Progenitor cell of endocrine pancreas (in vitro differentiated cells): ENCODE measurements around the gene MIF. TPM values are rescaled to one million over a fixed set of nuclear protein-coding genes. Genes with fewer than 3 reads are reported as not detected.
"Not testable (repeated sequence)": the region's sequence is repeated elsewhere in the genome, so short reads cannot be mapped to it uniquely, and the experiment has no call there.

Source experiments
- DNase-seq: peaks from one replicate; pipeline ENCODE4 v3.0.0; 2021; ENCODE audit warnings: low spot score; ENCODE audit not compliant: unreplicated experiment
- H3K27ac Mint-ChIP-seq: 2 replicates; pipeline ENCODE4 v1.8.0; 2021; ENCODE audit warnings: mild to moderate bottlenecking, moderate library complexity, mixed read lengths
- H3K27me3 Mint-ChIP-seq: 2 replicates; pipeline ENCODE4 v1.8.0; 2021; ENCODE audit warnings: mixed read lengths
- H3K36me3 Mint-ChIP-seq: 2 replicates; pipeline ENCODE4 v1.8.0; 2022; ENCODE audit warnings: mixed read lengths; ENCODE audit not compliant: insufficient read depth
- H3K4me1 Mint-ChIP-seq: 2 replicates; pipeline ENCODE4 v1.8.0; 2021; ENCODE audit warnings: low read depth, mixed read lengths
- H3K4me3 Mint-ChIP-seq: 2 replicates; pipeline ENCODE4 v1.8.0; 2021; ENCODE audit warnings: low read depth, mild to moderate bottlenecking, moderate library complexity, mixed read lengths
- H3K9me3 Mint-ChIP-seq: 2 replicates; pipeline ENCODE4 v1.8.0; 2021; ENCODE audit warnings: low read depth, mixed read lengths
- total RNA-seq: library from RNA; stranded (reverse); gene quantifications from 2 replicates; pipeline ENCODE4 v1.2.1, GENCODE V29; 2021
- TF ChIP-seq, protein P1 (sequence below): fragments of 200-600 bp; sonication (generic); IDR thresholded peaks from one replicate; pipeline ENCODE4 v1.5.0; 2021; ENCODE audit warnings: antibody characterized with exemption, mild to moderate bottlenecking; ENCODE audit not compliant: unreplicated experiment

MIF gene
- total RNA-seq, 1 donor from 2014 or later, result 562 TPM

DNA sequence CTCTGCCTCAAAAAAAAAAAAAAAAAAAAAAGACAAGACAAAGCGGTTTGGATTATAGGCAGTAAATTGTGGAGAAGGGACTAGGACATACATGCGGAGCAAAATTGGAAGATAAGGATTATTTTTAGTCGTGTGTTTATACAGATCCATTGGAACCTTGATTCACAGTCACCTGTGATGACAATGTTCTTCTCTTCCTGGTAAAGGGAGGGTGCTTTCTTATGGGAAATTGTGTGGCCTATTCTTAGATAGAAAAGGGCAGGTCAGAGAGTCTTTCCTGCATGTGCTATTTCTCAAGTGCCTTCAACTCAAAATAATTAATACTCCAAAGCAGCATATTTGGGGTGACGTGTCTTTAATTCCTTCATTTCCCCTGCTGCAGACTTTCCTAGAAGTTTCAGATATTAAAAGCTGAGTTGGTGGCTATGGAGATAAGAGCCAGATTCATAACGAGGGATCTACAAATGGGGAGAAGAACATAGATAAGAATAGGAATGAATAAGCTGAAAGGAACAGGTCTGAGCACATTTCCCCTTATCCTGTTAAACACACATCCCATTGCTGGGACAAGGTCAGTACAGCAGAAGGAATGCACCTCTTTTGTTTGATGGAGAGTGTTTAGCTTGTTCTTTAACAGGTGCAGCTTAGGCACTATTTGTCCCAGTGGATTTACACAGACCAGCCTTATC is 44.3 kb downstream of the MIF start:
- H3K9me3 Mint-ChIP-seq, result no peaks in the 10 kb centered on the region
- peaks cover 9% of the 10 kb centered on the region for H3K4me1 Mint-ChIP-seq
- H3K27ac Mint-ChIP-seq, result peak overlapping the region; percentile 92
- no peaks in the 10 kb centered on the region for H3K27me3 Mint-ChIP-seq
- H3K4me3 Mint-ChIP-seq, result no peak overlapping the region
- H3K36me3 Mint-ChIP-seq, result no peaks in the 10 kb centered on the region
- DNase-seq, result no peak
- TF ChIP-seq, protein P1, sequence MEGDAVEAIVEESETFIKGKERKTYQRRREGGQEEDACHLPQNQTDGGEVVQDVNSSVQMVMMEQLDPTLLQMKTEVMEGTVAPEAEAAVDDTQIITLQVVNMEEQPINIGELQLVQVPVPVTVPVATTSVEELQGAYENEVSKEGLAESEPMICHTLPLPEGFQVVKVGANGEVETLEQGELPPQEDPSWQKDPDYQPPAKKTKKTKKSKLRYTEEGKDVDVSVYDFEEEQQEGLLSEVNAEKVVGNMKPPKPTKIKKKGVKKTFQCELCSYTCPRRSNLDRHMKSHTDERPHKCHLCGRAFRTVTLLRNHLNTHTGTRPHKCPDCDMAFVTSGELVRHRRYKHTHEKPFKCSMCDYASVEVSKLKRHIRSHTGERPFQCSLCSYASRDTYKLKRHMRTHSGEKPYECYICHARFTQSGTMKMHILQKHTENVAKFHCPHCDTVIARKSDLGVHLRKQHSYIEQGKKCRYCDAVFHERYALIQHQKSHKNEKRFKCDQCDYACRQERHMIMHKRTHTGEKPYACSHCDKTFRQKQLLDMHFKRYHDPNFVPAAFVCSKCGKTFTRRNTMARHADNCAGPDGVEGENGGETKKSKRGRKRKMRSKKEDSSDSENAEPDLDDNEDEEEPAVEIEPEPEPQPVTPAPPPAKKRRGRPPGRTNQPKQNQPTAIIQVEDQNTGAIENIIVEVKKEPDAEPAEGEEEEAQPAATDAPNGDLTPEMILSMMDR, result no peak

DNA sequence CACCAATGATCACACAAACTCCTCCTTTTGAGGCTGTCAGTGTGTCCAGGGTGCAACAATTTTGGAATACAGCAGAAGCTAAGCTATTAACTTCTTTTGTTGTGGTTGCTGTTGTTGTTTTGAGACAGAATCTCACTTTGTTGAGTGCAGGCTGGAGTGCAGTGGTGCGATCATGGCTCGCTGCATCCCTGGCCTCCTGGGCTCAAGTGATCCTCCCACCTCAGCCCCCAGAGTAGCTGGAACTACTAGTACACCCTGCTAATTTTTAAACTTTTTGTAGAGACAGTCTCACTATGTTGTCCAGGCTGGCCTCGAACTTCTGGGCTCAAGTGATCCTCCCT is 44.8 kb downstream of the MIF start:
- no peak for DNase-seq
- Mint-ChIP-seq H3K36me3 (no peaks in the 10 kb centered on the region), H3K4me3 (no peak overlapping the region), H3K4me1 (peaks cover 9% of the 10 kb centered on the region), H3K9me3 (no peaks in the 10 kb centered on the region), H3K27ac (peak overlapping the region; percentile 92), H3K27me3 (no peaks in the 10 kb centered on the region)
- TF ChIP-seq, protein P1, result no peak

DNA sequence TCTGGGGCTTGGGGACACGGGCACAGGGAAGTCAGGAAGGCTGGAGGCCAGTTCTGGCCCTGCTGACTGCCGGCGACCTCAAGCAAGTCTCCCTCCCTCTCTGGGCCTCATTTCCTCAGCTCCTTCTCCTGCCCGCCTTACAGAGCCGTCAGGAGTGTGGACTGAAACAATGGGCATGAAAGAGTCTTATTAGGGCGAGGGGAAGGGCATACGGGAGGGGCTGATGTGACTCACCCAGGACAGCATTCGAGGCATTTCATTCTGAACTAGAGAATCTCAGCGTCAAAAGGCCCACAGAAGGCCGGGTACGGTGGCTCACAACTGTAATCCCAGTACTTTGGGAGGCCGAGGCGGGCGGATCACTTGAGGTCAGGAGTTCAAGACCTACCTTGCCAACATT is 46.0 kb downstream of the MIF start:
- H3K9me3 Mint-ChIP-seq, H3K4me3 Mint-ChIP-seq, H3K36me3 Mint-ChIP-seq, H3K27me3 Mint-ChIP-seq, H3K27ac Mint-ChIP-seq, H3K4me1 Mint-ChIP-seq, DNase-seq: not testable (repeated sequence)

Other genes starting within 250 kb of the MIF start
- gene RGL4, start 203.4 kb upstream of the MIF start, total RNA-seq, result 0.07 TPM in 1 of 2 replicates, not detected in the other
- gene ZNF70, start 143.3 kb upstream of the MIF start, total RNA-seq, result 8.9 and 9.8 TPM in 2 replicates
- not detected in 2 replicates for gene VPREB3, start 140.0 kb upstream of the MIF start, total RNA-seq
- not detected in 2 replicates for gene C22orf15, start 131.4 kb upstream of the MIF start, total RNA-seq
- 39.5 and 42.3 TPM in 2 replicates for gene CHCHD10, start 126.4 kb upstream of the MIF start, total RNA-seq
- gene MMP11, start 121.5 kb upstream of the MIF start, total RNA-seq, result 41.6 and 50.2 TPM in 2 replicates
- 185 and 195 TPM in 2 replicates for gene SMARCB1, start 107.4 kb upstream of the MIF start, total RNA-seq
- 1.5 and 2.8 TPM in 2 replicates for gene DERL3, start 55.4 kb upstream of the MIF start, total RNA-seq
- gene SLC2A11, start 36.5 kb upstream of the MIF start, total RNA-seq, result 39.7 and 40.1 TPM in 2 replicates
- 4.8 and 5.4 TPM in 2 replicates for gene GSTT2B, start 66.8 kb downstream of the MIF start, total RNA-seq
- not detected in 2 replicates for gene DDTL, start 72.5 kb downstream of the MIF start, total RNA-seq
- gene DDT, start 80.1 kb downstream of the MIF start, total RNA-seq, result 93.3 and 102 TPM in 2 replicates
- gene GSTT2, start 85.8 kb downstream of the MIF start, total RNA-seq, result 0.47 and 0.60 TPM in 2 replicates
- not detected in 2 replicates for gene GSTT4, start 111.1 kb downstream of the MIF start, total RNA-seq
- 91.4 and 102 TPM in 2 replicates for gene CABIN1, start 116.9 kb downstream of the MIF start, total RNA-seq